ENCODE measurements around the gene PTGER2. TPM values are rescaled to one million over a fixed set of nuclear protein-coding genes. Genes with fewer than 3 reads are reported as not detected.

The PTGER2 gene
- total and polyA plus RNA-seq, 2 of the 13 experiments (the other 11 are each of a cell fraction or from before 2014, with no cell fraction given), result not detected

DNA sequence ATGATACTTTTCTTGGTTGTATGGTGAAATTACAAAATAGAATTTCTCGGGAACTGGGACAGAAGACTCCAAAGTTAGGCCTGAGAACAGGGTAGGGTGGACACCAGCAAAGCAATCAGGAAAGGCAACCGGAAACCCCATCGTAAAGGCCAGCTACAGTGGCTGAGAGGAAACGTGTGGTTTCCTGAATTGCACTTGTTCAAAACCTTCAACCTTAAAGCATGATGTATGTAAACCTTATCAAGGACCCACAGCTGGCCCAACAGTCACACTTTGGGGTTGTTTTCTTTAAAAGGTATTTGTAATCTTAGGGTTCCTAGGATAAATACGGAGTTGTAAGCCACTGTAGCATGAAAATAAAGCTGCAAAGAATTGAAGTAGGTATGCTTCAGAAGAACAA lies 48.9 kb upstream of the PTGER2 start (continued):
- no peak for TF ChIP-seq ZNF672 (CRISPR knock-in tag; IDR thresholded peaks at IDR 0.05)
- TF ChIP-seq FOXK1 (CRISPR knock-in tag; IDR thresholded peaks at IDR 0.05; ENCODE audit: borderline replicate concordance, low read depth), result no peak
- TF ChIP-seq GTF3A (CRISPR knock-in tag; conservative IDR thresholded peaks at IDR 0.05), result no peak

DNA sequence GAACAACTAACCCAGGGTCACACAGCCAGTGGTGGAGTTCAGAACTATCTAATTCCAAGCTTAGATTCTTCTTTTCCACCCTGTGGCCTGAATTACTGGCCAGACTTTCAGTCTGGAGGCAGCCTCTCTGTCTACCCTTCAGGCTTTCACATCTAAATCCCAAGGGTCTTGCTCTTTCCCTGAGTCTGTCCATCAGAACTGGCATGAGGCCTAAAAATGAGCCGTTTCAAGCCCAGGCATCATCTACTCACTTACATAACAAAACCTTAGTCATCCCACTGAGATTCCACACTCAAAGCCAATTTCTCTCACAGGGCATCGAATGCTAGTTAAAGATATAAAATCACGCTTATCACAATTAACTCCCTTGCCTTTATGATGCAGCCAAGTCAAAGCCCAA lies 47.9 kb upstream of the PTGER2 start:
- H3K9ac ChIP-seq (ENCODE audit: insufficient read depth, low read depth, low read length), result no peak overlapping the region
- no peak overlapping the region for H2AFZ ChIP-seq (ENCODE audit: low read length)
- ChIA-PET CTCF (ENCODE audit: low intra/inter-chr PET ratio, low total read pairs) (no interaction called here), POLR2A (no interaction called here)
- no TSS peak for BruUV-seq (replicated peaks)
- no peak overlapping the region for H3K4me3 ChIP-seq (replicated peaks in 1 of 3; ENCODE audit: insufficient read depth in 1 of 3, low read depth in 2 of 3, low read length in 3 of 3)
- FAIRE-seq (no peak), DNase-seq (ENCODE audit: low spot score) (no peak), ATAC-seq (no peak)
- no peaks in the 10 kb centered on the region for H3K9me3 ChIP-seq (ENCODE audit: low read length)
- no peak overlapping the region for H3K27ac ChIP-seq (ENCODE audit: extremely low read length, insufficient read depth, low read length)
- intact Hi-C loops (cut with micrococcal nuclease; ENCODE audit: unreplicated experiment) (no loop called here), in situ Hi-C loops (cut with HindIII; ENCODE audit: extremely low pct_ligation_motif_present, low pct_unique_long_range_greater_than_20kb) (no loop called here)
- no peak for TF ChIP-seq ZNF841 (CRISPR knock-in tag; IDR thresholded peaks at IDR 0.05; ENCODE audit: borderline replicate concordance)
- no peak for TF ChIP-seq SALL1 (CRISPR knock-in tag; IDR thresholded peaks at IDR 0.05)
- TF ChIP-seq NFIC (IDR thresholded peaks at IDR 0.05; ENCODE audit: low read length), result no peak
- TF ChIP-seq ZNF678 (CRISPR knock-in tag; IDR thresholded peaks at IDR 0.05), result no peak
- TF ChIP-seq HMG20A (CRISPR knock-in tag; IDR thresholded peaks at IDR 0.05; ENCODE audit: borderline replicate concordance), result no peak
- TF ChIP-seq ZNF703 (CRISPR knock-in tag; IDR thresholded peaks at IDR 0.05; ENCODE audit: borderline replicate concordance), result no peak
- no peak for TF ChIP-seq HHEX (CRISPR knock-in tag; IDR thresholded peaks at IDR 0.05)
- TF ChIP-seq, protein P1, sequence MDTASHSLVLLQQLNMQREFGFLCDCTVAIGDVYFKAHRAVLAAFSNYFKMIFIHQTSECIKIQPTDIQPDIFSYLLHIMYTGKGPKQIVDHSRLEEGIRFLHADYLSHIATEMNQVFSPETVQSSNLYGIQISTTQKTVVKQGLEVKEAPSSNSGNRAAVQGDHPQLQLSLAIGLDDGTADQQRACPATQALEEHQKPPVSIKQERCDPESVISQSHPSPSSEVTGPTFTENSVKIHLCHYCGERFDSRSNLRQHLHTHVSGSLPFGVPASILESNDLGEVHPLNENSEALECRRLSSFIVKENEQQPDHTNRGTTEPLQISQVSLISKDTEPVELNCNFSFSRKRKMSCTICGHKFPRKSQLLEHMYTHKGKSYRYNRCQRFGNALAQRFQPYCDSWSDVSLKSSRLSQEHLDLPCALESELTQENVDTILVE (CRISPR knock-in tag; IDR thresholded peaks at IDR 0.05), result no peak
- no peak for TF ChIP-seq GATAD1 (CRISPR knock-in tag; IDR thresholded peaks at IDR 0.05)
- no peak for TF ChIP-seq SMYD3 (CRISPR knock-in tag; IDR thresholded peaks at IDR 0.05)
- TF ChIP-seq CBX2 (IDR thresholded peaks at IDR 0.05; ENCODE audit: low read depth, low read length), result no peak
- no peak for TF ChIP-seq CBX2 (CRISPR knock-in tag; IDR thresholded peaks at IDR 0.05; ENCODE audit: low read depth)
- no peak for TF ChIP-seq MAFG (CRISPR knock-in tag; IDR thresholded peaks at IDR 0.05)
- H3K4me2 ChIP-seq (ENCODE audit: low read depth, low read length), result no peak overlapping the region
- peaks cover 0 to 15% of the 10 kb centered on the region in 2 experiments; a peak in 1 of 5 replicates for H3K27me3 ChIP-seq (ENCODE audit: control insufficient read depth in 1 of 2, insufficient read depth in 2 of 2, low read length in 2 of 2)
- H3K79me2 ChIP-seq (ENCODE audit: insufficient read depth, low read length), result no peaks in the 10 kb centered on the region
- WGBS (ENCODE audit: low lambda C conversion rate), result 2% methylated on average over 3 of the region's 3 CpGs
- no peaks in the 10 kb centered on the region for H3K36me3 ChIP-seq (replicated peaks in 1 of 2; ENCODE audit: control insufficient read depth in 1 of 2, insufficient read depth in 2 of 2, low read length in 2 of 2)
- H4K20me1 ChIP-seq (ENCODE audit: insufficient read depth, low read length), result no peaks in the 10 kb centered on the region
- no peaks in the 10 kb centered on the region for H3K4me1 ChIP-seq (ENCODE audit: insufficient read depth, low read length)
